BJ (cell line): ENCODE data around the gene PFN1. TPM values are rescaled to one million over a fixed set of nuclear protein-coding genes. Genes with fewer than 3 reads are reported as not detected.
"Not testable (repeated sequence)": the region's sequence is repeated elsewhere in the genome, so short reads cannot be mapped to it uniquely, and the experiment has no call there.

ENCODE experiments used
- CTCF ChIA-PET: fragments of 350-600 bp; formaldehyde crosslinking; extraction: SDS; loops from one replicate; lab custom pipeline; 2021; ENCODE audit warnings: antibody characterized with exemption, inconsistent platforms; lab: Yijun Ruan, JAX
- POLR2A ChIA-PET: fragments of 300-600 bp; sonication (Branson Sonifier 250); formaldehyde crosslinking; extraction: SDS; loops from one replicate; lab custom pipeline; 2021; ENCODE audit warnings: antibody characterized with exemption; lab: Charles Lee
- DNase-seq: peaks from one replicate; pipeline ENCODE4 v3.0.0-alpha.2; 2011; ENCODE audit warnings: low read depth
- H3K27me3 ChIP-seq: 2 replicates; pipeline ENCODE4 v1.6.0; 2011; ENCODE audit warnings: low read length; ENCODE audit not compliant: control insufficient read depth, insufficient read depth
- H3K36me3 ChIP-seq: 2 replicates; pipeline ENCODE4 v1.5.1; 2011; ENCODE audit warnings: low read length; ENCODE audit not compliant: control insufficient read depth, insufficient read depth
- H3K4me3 ChIP-seq: 2 replicates; pipeline ENCODE4 v1.5.1; 2011; ENCODE audit warnings: low read depth, mild to moderate bottlenecking, control low read depth, low read length
- CTCF ChIP-seq: IDR thresholded peaks from 2 replicates; pipeline ENCODE4 v1.5.1; 2011; ENCODE audit warnings: low read depth, mild to moderate bottlenecking, control low read depth, inconsistent platforms, low read length, moderate library complexity; ENCODE audit not compliant: insufficient read depth
- polyA plus RNA-seq: library from polyadenylated mRNA; depleted of rRNA; stranded (reverse); fragments of >200 nt; gene quantifications from 2 replicates; pipeline ENCODE4 v1.2.3, GENCODE V29; 2011

The PFN1 gene
- polyA plus RNA-seq, 1 experiment, result 1,791 TPM

GRCh38 chr17:4921320-4921719, 27.0 kb downstream of the PFN1 start:
- no peak for TF ChIP-seq CTCF
- ChIA-PET POLR2A (no interaction called here), CTCF (interaction anchor here (1.8 to 2.0 kb wide), 2 partner anchors 12 to 141 kb away, joined by 6 to 13 read pairs; no protein-coding TSS in a partner anchor)

GRCh38 chr17:4920351-4921048, 27.8 kb downstream of the PFN1 start:
- no peak for DNase-seq
- Histone ChIP-seq H3K27me3 (no peaks in the 10 kb centered on the region), H3K4me3 (no peak overlapping the region), H3K36me3 (no peaks in the 10 kb centered on the region)
- ChIA-PET CTCF (interaction anchor here (0.6 to 2.0 kb wide), 8 partner anchors 9 to 142 kb away, joined by 3 to 13 read pairs (median 4); partner anchors contain the start of gene C17orf107), POLR2A (no interaction called here)
- no peak for TF ChIP-seq CTCF

More at GRCh38 chr17:4921320-4921719, 27.0 kb downstream of the PFN1 start:
- H3K36me3 ChIP-seq, result no peaks in the 10 kb centered on the region
- H3K27me3 ChIP-seq, result no peaks in the 10 kb centered on the region
- H3K4me3 ChIP-seq, result no peak overlapping the region
- DNase-seq, result no peak

GRCh38 chr17:4919511-4920047, 28.8 kb downstream of the PFN1 start:
- no peak for TF ChIP-seq CTCF
- POLR2A ChIA-PET, result no interaction called here

GRCh38 chr17:4914551-4914950, 33.8 kb downstream of the PFN1 start:
- DNase-seq, H3K36me3 ChIP-seq, H3K4me3 ChIP-seq, H3K27me3 ChIP-seq: not testable (repeated sequence)
- POLR2A ChIA-PET, result interaction anchor here (0.5 kb wide), 1 partner anchor 26 kb away, joined by 7 read pairs; no protein-coding TSS in a partner anchor
- CTCF ChIA-PET, result interaction anchor here (0.7 to 1.8 kb wide), 5 partner anchors 11 to 66 kb away, joined by 3 to 6 read pairs (median 5); partner anchors contain the start of genes CHRNE, RNF167 and SLC25A11

More at GRCh38 chr17:4919511-4920047, 28.8 kb downstream of the PFN1 start:
- Histone ChIP-seq H3K27me3 (no peaks in the 10 kb centered on the region), H3K36me3 (no peaks in the 10 kb centered on the region), H3K4me3 (no peak overlapping the region)
- CTCF ChIA-PET, result interaction anchor here (1.0 to 2.0 kb wide), 8 partner anchors 9 to 143 kb away, joined by 3 to 13 read pairs (median 4); partner anchors contain the start of gene C17orf107
- DNase-seq, result no peak

GRCh38 chr17:4913994-4914393, 34.3 kb downstream of the PFN1 start:
- H3K4me3 ChIP-seq, result no peak overlapping the region
- H3K27me3 ChIP-seq, result no peaks in the 10 kb centered on the region
- TF ChIP-seq CTCF, result no peak
- ChIA-PET POLR2A (interaction anchor here (0.5 kb wide), 1 partner anchor 27 kb away, joined by 7 read pairs; no protein-coding TSS in a partner anchor), CTCF (interaction anchor here (0.6 to 1.6 kb wide), 5 partner anchors 10 to 201 kb away, joined by 3 to 6 read pairs (median 4); partner anchors contain the start of genes CHRNE, RNF167 and SLC25A11)
- DNase-seq, result no peak
- no peaks in the 10 kb centered on the region for H3K36me3 ChIP-seq
